ENCODE results near the gene GNL2. TPM values are rescaled to one million over a fixed set of nuclear protein-coding genes. Genes with fewer than 3 reads are reported as not detected.

Gene GNL2
- total and polyA plus RNA-seq, 10 of the 15 experiments (the other 5 are each of a cell fraction or from before 2014, with no cell fraction given) = 64.2 to 167 (median 88.2) TPM

DNA sequence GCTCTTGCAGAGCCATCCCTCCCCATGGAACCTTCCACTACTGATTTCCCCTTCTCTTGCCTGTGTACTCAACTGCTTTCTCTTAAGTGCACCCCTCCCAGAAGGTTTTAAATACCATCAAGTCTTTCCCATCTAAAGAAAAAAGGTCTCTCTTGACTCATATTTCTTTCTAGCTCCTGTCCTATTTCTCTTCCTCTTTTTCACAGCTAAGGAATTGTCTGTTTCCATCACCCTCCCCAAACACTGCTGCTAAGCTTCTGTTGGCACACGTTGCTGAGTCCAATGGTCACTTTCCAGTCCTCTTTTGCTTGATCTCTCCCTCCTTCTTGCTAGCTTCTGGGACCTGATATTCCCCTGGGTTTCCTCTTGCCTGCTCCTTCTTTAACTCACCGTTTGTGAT is 13.3 kb upstream of the GNL2 start:
- Histone ChIP-seq H3K4me1 (ENCODE audit: control insufficient read depth, insufficient read depth, low read length) (no peaks in the 10 kb centered on the region), H3K9me3 (replicated peaks; ENCODE audit: control insufficient read depth, insufficient read depth, low read length) (no peaks in the 10 kb centered on the region), H3K27ac (ENCODE audit: control insufficient read depth, insufficient read depth) (no peak overlapping the region), H3K4me2 (ENCODE audit: control insufficient read depth, insufficient read depth) (no peak overlapping the region), H3K9ac (ENCODE audit: control insufficient read depth, insufficient read depth, low read length) (no peak overlapping the region), H3K79me2 (ENCODE audit: control insufficient read depth, insufficient read depth, low read length) (no peaks in the 10 kb centered on the region), H2AFZ (ENCODE audit: control insufficient read depth, low read depth, low read length) (no peak overlapping the region), H3K36me3 (ENCODE audit: control insufficient read depth in 2 of 2, insufficient read depth in 2 of 2, low read length in 1 of 2) (no peaks in the 10 kb centered on the region), H3K27me3 (replicated peaks in 1 of 2; ENCODE audit: control insufficient read depth in 2 of 2, insufficient read depth in 2 of 2, low read length in 1 of 2) (peaks cover 4 to 5% of the 10 kb centered on the region in 2 experiments; a peak in 2 of 4 replicates), H4K20me1 (ENCODE audit: control insufficient read depth, insufficient read depth) (no peaks in the 10 kb centered on the region), H3K4me3 (no peak overlapping the region)
- in situ Hi-C loops (cut with MboI) (loop anchor here (5.0 kb wide), 1 partner anchor 68 kb away; no protein-coding TSS in a partner anchor), intact Hi-C loops (cut with micrococcal nuclease; ENCODE audit: unreplicated experiment) (no loop called here)
- ChIA-PET CTCF (interaction anchor here (1.0 to 17.5 kb wide), 2 partner anchors 11 to 74 kb away, joined by 3 to 521 read pairs; partner anchors contain the start of gene CDCA8), SMC1A (ENCODE audit: uncharacterized antibody, unreplicated experiment) (interaction anchor here (0.8 to 14.3 kb wide), 2 partner anchors 13 to 71 kb away, joined by 3 to 245 read pairs; no protein-coding TSS in a partner anchor), RAD21 (ENCODE audit: unreplicated experiment) (interaction anchor here (2.5 kb wide), 1 partner anchor 73 kb away, joined by 6 read pairs; no protein-coding TSS in a partner anchor), POLR2A (no interaction called here)
- DNase-seq (ENCODE audit: low read depth, low spot score) (no peak), FAIRE-seq (no peak), ATAC-seq (no peak)
- TF ChIP-seq EED (IDR thresholded peaks at IDR 0.05; ENCODE audit: low read depth) (no peak), POLR2AphosphoS2 (IDR thresholded peaks at IDR 0.05; ENCODE audit: low read depth, low read length) (no peak), CHD1 (IDR thresholded peaks at IDR 0.05; ENCODE audit: low read depth, low read length) (no peak), YBX1 (IDR thresholded peaks at IDR 0.05) (no peak), LARP7 (IDR thresholded peaks at IDR 0.05) (no peak), MXI1 (IDR thresholded peaks at IDR 0.05; ENCODE audit: low read depth, low read length) (no peak), SPI1 (IDR thresholded peaks at IDR 0.05; ENCODE audit: borderline replicate concordance, insufficient read depth, low read depth, low read length) (no peak), SMC3 (IDR thresholded peaks at IDR 0.05; ENCODE audit: borderline replicate concordance, low read length) (no peak), RBBP5 (conservative IDR thresholded peaks at IDR 0.05) (no peak), PML (IDR thresholded peaks at IDR 0.05; ENCODE audit: low read length) (no peak), NFXL1 (IDR thresholded peaks at IDR 0.05; ENCODE audit: borderline replicate concordance) (no peak), SMARCA5 (IDR thresholded peaks at IDR 0.05) (no peak)
- TF ChIP-seq, protein P1, sequence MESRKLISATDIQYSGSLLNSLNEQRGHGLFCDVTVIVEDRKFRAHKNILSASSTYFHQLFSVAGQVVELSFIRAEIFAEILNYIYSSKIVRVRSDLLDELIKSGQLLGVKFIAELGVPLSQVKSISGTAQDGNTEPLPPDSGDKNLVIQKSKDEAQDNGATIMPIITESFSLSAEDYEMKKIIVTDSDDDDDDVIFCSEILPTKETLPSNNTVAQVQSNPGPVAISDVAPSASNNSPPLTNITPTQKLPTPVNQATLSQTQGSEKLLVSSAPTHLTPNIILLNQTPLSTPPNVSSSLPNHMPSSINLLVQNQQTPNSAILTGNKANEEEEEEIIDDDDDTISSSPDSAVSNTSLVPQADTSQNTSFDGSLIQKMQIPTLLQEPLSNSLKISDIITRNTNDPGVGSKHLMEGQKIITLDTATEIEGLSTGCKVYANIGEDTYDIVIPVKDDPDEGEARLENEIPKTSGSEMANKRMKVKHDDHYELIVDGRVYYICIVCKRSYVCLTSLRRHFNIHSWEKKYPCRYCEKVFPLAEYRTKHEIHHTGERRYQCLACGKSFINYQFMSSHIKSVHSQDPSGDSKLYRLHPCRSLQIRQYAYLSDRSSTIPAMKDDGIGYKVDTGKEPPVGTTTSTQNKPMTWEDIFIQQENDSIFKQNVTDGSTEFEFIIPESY (IDR thresholded peaks at IDR 0.05) = no peak
- WGBS (ENCODE audit: insufficient coverage, insufficient replicate concordance, low lambda C conversion rate, missing lambda C conversion rate) = 3% methylated on average over 2 of the region's 2 CpGs
- BruUV-seq (replicated peaks) = no TSS peak
